ENCODE results near the gene MDM2.

DNA sequence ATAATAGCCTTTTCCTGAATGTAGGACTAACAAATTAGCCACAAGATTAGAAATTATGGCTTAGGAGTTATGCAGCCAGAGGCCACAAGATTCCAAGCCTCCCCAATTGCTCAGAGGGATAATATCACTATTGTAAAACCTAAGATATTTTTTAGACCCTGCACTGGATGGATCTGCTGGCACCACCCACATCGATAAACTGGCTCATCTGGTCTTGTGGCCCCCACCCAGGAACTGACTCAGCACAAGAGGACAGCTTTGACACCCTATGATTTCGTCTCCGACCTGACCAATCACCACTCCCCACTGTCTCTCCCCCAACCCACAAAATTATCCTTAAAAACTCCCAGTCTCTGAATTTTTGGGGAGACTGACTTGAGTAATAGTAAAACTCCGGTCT lies 70.3 kb downstream of the MDM2 start:
- TF ChIP-seq, protein P1, sequence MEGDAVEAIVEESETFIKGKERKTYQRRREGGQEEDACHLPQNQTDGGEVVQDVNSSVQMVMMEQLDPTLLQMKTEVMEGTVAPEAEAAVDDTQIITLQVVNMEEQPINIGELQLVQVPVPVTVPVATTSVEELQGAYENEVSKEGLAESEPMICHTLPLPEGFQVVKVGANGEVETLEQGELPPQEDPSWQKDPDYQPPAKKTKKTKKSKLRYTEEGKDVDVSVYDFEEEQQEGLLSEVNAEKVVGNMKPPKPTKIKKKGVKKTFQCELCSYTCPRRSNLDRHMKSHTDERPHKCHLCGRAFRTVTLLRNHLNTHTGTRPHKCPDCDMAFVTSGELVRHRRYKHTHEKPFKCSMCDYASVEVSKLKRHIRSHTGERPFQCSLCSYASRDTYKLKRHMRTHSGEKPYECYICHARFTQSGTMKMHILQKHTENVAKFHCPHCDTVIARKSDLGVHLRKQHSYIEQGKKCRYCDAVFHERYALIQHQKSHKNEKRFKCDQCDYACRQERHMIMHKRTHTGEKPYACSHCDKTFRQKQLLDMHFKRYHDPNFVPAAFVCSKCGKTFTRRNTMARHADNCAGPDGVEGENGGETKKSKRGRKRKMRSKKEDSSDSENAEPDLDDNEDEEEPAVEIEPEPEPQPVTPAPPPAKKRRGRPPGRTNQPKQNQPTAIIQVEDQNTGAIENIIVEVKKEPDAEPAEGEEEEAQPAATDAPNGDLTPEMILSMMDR (IDR thresholded peaks at IDR 0.05; ENCODE audit: low read depth, low read length) = no peak
- no peak for TF ChIP-seq EZH2phosphoT487 (IDR thresholded peaks at IDR 0.05; ENCODE audit: low read depth)

Data from OCI-LY3 (cell line).